Caco-2 (cell line): ENCODE data around the gene IGFL3. TPM values are rescaled to one million over a fixed set of nuclear protein-coding genes. Genes with fewer than 3 reads are reported as not detected.

Source experiments
- BruUV-seq: library from RNA; stranded (reverse); fragments of 400-500 nt; replicated peaks from 2 replicates; lab custom pipeline; 2021; lab: Mats Ljungman, UMichigan
- CTCF ChIA-PET: fragments of 300-600 bp; sonication (Branson Sonifier 250); formaldehyde crosslinking; loops from one replicate; lab custom pipeline; 2022; ENCODE audit warnings: antibody characterized with exemption; lab: Charles Lee
- POLR2A ChIA-PET: fragments of 300-600 bp; sonication (Branson Sonifier 250); formaldehyde crosslinking; loops from one replicate; lab custom pipeline; 2022; ENCODE audit warnings: antibody characterized with exemption; lab: Charles Lee
- DNase-seq, 2 experiments: peaks; one replicate each; pipeline versions ENCODE4 v3.0.0 to v3.0.0-alpha.2; 2020 to 2022
- H3K27me3 ChIP-seq: replicated peaks from 2 replicates; pipeline ENCODE4 v1.6.0; 2011; ENCODE audit warnings: low read length; ENCODE audit not compliant: control insufficient read depth, insufficient read depth
- H3K36me3 ChIP-seq: 2 replicates; pipeline ENCODE4 v1.5.1; 2011; ENCODE audit warnings: low read length; ENCODE audit not compliant: control insufficient read depth, insufficient read depth
- H3K4me1 ChIP-seq: fragments of 250-450 bp; sonication (Bioruptor Pico); 2 replicates; pipeline ENCODE4 v1.5.1; 2020; ENCODE audit warnings: mild to moderate bottlenecking
- H3K4me3 ChIP-seq: 2 replicates; pipeline ENCODE4 v1.5.1; 2011; ENCODE audit warnings: low read depth, mild to moderate bottlenecking, control low read depth, low read length
- H3K9me3 ChIP-seq: fragments of 250-450 bp; sonication (Bioruptor Pico); 2 replicates; pipeline ENCODE4 v1.5.1; 2020; ENCODE audit warnings: mild to moderate bottlenecking, moderate library complexity
- H3K27ac Mint-ChIP-seq: one replicate; pipeline ENCODE4 v1.8.0; 2022; ENCODE audit warnings: mixed read lengths; ENCODE audit not compliant: unreplicated experiment
- H3K27me3 Mint-ChIP-seq: one replicate; pipeline ENCODE4 v1.8.0; 2022; ENCODE audit warnings: mixed read lengths; ENCODE audit not compliant: insufficient read depth, unreplicated experiment
- H3K36me3 Mint-ChIP-seq: one replicate; pipeline ENCODE4 v1.8.0; 2022; ENCODE audit warnings: mild to moderate bottlenecking, mixed read lengths; ENCODE audit not compliant: insufficient read depth, unreplicated experiment
- H3K4me1 Mint-ChIP-seq: one replicate; pipeline ENCODE4 v1.8.0; 2022; ENCODE audit warnings: low read depth, mixed read lengths; ENCODE audit not compliant: unreplicated experiment
- H3K4me3 Mint-ChIP-seq: one replicate; pipeline ENCODE4 v1.8.0; 2022; ENCODE audit warnings: mild to moderate bottlenecking, moderate library complexity, mixed read lengths; ENCODE audit not compliant: unreplicated experiment
- H3K9me3 Mint-ChIP-seq: one replicate; pipeline ENCODE4 v1.8.0; 2022; ENCODE audit warnings: mixed read lengths; ENCODE audit not compliant: unreplicated experiment
- intact Hi-C: fragments of 100-400 bp; cut with micrococcal nuclease; formaldehyde crosslinking; loops from one replicate; pipeline ENCODE4 v1.10.0; 2022; ENCODE audit not compliant: unreplicated experiment
- total RNA-seq: library from RNA; stranded (reverse); gene quantifications from 2 replicates; pipeline ENCODE4 v1.2.3, GENCODE V29; 2022
- TF ChIP-seq, protein P1 (sequence below), 2 experiments: fragments of 200-600 bp in 1 of 2; IDR thresholded peaks; 1 replicate in 1 of 2; 2 replicates in 1 of 2; pipeline versions ENCODE4 v1.5.1 to v1.8.0; 2011 to 2022; ENCODE audit warnings: antibody characterized with exemption in 1 of 2, control low read depth in 1 of 2, inconsistent platforms in 1 of 2, low read depth in 1 of 2, low read length in 1 of 2, mild to moderate bottlenecking in 1 of 2, moderate library complexity in 1 of 2; ENCODE audit not compliant: insufficient read depth in 1 of 2, severe bottlenecking in 1 of 2, unreplicated experiment in 1 of 2

IGFL3 gene
- total RNA-seq, 1 experiment from 2014 or later: not detected

DNA sequence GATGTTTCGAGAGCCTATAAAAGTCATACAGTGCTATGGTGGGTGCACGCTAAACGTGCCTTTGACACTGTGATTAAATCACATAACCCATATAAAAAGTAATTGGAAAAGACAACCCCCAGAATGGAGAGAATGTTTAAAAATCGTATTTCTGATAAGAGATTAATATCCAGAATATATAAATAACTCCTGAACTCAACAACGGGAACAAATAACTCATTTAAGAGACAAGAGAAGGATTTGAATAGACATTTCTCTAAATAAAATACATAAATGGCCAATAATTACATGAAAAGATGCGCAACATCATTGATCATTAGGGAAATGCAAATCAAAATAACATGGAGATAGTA lies 46.7 kb downstream of the IGFL3 start:
- TF ChIP-seq, protein P1, sequence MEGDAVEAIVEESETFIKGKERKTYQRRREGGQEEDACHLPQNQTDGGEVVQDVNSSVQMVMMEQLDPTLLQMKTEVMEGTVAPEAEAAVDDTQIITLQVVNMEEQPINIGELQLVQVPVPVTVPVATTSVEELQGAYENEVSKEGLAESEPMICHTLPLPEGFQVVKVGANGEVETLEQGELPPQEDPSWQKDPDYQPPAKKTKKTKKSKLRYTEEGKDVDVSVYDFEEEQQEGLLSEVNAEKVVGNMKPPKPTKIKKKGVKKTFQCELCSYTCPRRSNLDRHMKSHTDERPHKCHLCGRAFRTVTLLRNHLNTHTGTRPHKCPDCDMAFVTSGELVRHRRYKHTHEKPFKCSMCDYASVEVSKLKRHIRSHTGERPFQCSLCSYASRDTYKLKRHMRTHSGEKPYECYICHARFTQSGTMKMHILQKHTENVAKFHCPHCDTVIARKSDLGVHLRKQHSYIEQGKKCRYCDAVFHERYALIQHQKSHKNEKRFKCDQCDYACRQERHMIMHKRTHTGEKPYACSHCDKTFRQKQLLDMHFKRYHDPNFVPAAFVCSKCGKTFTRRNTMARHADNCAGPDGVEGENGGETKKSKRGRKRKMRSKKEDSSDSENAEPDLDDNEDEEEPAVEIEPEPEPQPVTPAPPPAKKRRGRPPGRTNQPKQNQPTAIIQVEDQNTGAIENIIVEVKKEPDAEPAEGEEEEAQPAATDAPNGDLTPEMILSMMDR (IDR thresholded peaks at IDR 0.05; ENCODE audit: insufficient read depth in 1 of 2, low read depth in 1 of 2, low read length in 1 of 2, severe bottlenecking in 1 of 2, unreplicated experiment in 1 of 2): no peak
- no peaks in the 10 kb centered on the region for H3K27me3 ChIP-seq
- DNase-seq: no peak
- ChIA-PET POLR2A (interaction anchor here (1.3 kb wide), 1 partner anchor 49 kb away, joined by 4 read pairs; no protein-coding TSS in a partner anchor), CTCF (interaction anchor here (0.5 to 4.7 kb wide), 36 partner anchors 10 to 676 kb away, joined by 3 to 156 read pairs (median 5); partner anchors contain the start of genes IGFL2, IGFL4, IRF2BP1 and PGLYRP1)
- H3K36me3 Mint-ChIP-seq: no peaks in the 10 kb centered on the region
- H3K4me3 ChIP-seq: no peak overlapping the region
- no peaks in the 10 kb centered on the region; the same call in 1 of the 2 replicates for H3K9me3 ChIP-seq
- peaks cover 21% of the 10 kb centered on the region for H3K4me1 Mint-ChIP-seq
- H3K4me1 ChIP-seq: peaks cover 5% of the 10 kb centered on the region; the same call in 1 of the 2 replicates
- no peaks in the 10 kb centered on the region for H3K36me3 ChIP-seq
- no peak overlapping the region for H3K27ac Mint-ChIP-seq
- no TSS peak for BruUV-seq
- H3K4me3 Mint-ChIP-seq: peak overlapping the region; percentile 86
- intact Hi-C loops: loop anchor here (1.0 kb wide), 2 partner anchors 48 to 188 kb away; no protein-coding TSS in a partner anchor
- no peaks in the 10 kb centered on the region for H3K9me3 Mint-ChIP-seq
- no peaks in the 10 kb centered on the region for H3K27me3 Mint-ChIP-seq

DNA sequence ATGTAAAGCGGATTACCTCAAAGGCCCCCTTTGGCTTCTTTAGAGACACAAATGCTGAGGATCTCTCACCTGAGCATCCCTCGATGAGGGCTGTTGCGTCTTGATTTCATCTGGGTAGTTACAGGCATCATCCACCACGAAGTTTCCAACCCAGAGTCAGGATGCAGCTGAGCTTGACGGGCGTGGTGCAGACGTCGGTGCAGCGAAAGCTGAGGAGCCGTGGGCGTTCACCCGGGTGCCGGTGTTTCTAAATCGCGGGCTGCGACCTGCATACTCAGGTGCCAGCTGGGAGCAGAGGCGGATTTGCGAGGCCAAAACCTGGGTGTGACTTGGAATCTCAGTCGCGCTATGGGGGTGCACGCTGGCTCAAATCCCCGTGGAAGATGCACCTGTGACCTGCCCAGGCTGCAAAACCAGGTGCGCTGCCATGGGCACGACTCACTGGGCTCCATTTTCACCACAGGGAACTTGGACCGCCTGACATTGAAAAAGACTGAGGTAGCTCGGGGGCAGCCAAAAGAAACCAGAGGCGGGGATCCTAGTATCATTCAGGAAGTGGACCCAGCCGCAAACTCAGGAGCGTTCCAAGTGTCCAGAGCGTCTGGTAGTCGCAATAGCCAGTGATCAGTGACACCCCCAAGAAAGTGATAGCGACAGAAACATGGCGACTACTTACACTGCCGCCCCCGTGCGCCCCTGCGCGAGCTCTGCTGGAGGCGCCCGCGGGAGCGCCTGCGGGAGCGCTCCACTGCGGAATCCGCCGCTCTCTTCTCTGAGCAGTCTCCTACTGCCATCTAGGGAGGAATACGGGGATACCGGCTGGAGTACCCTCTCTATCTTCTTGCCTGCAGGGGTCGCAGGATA lies 47.3 kb downstream of the IGFL3 start:
- Histone ChIP-seq H3K27me3 (no peaks in the 10 kb centered on the region), H3K4me3 (peak overlapping the region; percentile 53), H3K4me1 (peaks cover 5% of the 10 kb centered on the region; the same call in 1 of the 2 replicates), H3K9me3 (no peaks in the 10 kb centered on the region; the same call in 1 of the 2 replicates), H3K36me3 (no peaks in the 10 kb centered on the region)
- H3K9me3 Mint-ChIP-seq: no peaks in the 10 kb centered on the region
- H3K4me1 Mint-ChIP-seq: peaks cover 22% of the 10 kb centered on the region
- POLR2A ChIA-PET: interaction anchor here (1.3 kb wide), 1 partner anchor 49 kb away, joined by 4 read pairs; no protein-coding TSS in a partner anchor
- H3K4me3 Mint-ChIP-seq: peak overlapping the region; percentile 86
- no peaks in the 10 kb centered on the region for H3K27me3 Mint-ChIP-seq
- DNase-seq: peak; percentile 90 to 92
- peaks cover 5% of the 10 kb centered on the region for H3K36me3 Mint-ChIP-seq
- peak overlapping the region; percentile 57 for H3K27ac Mint-ChIP-seq
- intact Hi-C loops: loop anchor here (1.0 kb wide), 2 partner anchors 48 to 188 kb away; no protein-coding TSS in a partner anchor
- TF ChIP-seq, protein P1 (IDR thresholded peaks at IDR 0.05; ENCODE audit: insufficient read depth in 1 of 2, low read depth in 1 of 2, low read length in 1 of 2, severe bottlenecking in 1 of 2, unreplicated experiment in 1 of 2): peak; percentile 98 to 100
- CTCF ChIA-PET: interaction anchor here (0.5 to 4.7 kb wide), 34 partner anchors 9 to 308 kb away, joined by 3 to 156 read pairs (median 5); partner anchors contain the start of genes DMWD, IGFL2, IGFL4 and IRF2BP1
- BruUV-seq: no TSS peak
